K562 (cell line): ENCODE data around the gene RDH14. TPM values are rescaled to one million over a fixed set of nuclear protein-coding genes. Genes with fewer than 3 reads are reported as not detected.

Experiments
- ATAC-seq: fragments of 200-7000 bp; cut with Tn5 transposase; 3 replicates; pipeline ENCODE4 v1.9.1; 2020; ENCODE audit warnings: moderate library complexity
- BruUV-seq: library from RNA; stranded (reverse); fragments of 400-500 nt; replicated peaks from 2 replicates; lab custom pipeline; 2021; lab: Mats Ljungman, UMichigan
- CTCF ChIA-PET: fragments of 300-600 bp; formaldehyde crosslinking; extraction: SDS; loops from one replicate; lab custom pipeline; 2021; ENCODE audit warnings: low intra/inter-chr PET ratio; lab: Yijun Ruan, JAX
- POLR2A ChIA-PET: fragments of 300-600, 350-650 bp; sonication (Branson Sonifier 250); formaldehyde crosslinking; extraction: SDS; loops from one replicate; lab custom pipeline; 2021; ENCODE audit warnings: antibody characterized with exemption, inconsistent platforms; lab: Yijun Ruan, JAX
- DNase-seq, 4 experiments: peaks; one replicate each; pipeline versions ENCODE4 v3.0.0 to v3.0.0-alpha.2; 2011 to 2018; ENCODE audit warnings: low spot score in 3 of 4, mixed read lengths in 3 of 4; ENCODE audit errors: extremely low read depth in 1 of 4
- FAIRE-seq: peaks from 2 replicates; lab custom pipeline; 2011; peaks lifted over from hg19 to GRCh38; lab: Jason Lieb, UNC
- H2AFZ ChIP-seq: 2 replicates; pipeline ENCODE4 v1.6.0; 2011; ENCODE audit warnings: low read depth, low read length, control low read depth, inconsistent platforms
- H3K27ac ChIP-seq: fragments of 200-600 bp; 3 replicates; pipeline ENCODE4 v1.8.0; 2011; ENCODE audit warnings: low read depth, mild to moderate bottlenecking, control low read depth, inconsistent platforms, low read length, moderate library complexity, mixed read lengths; ENCODE audit errors: extremely low read depth
- H3K27me3 ChIP-seq, 2 experiments: fragments of 300-600 bp in 1 of 2; 2 replicates in 1 of 2; 3 replicates in 1 of 2; pipeline versions ENCODE4 v1.6.0 to v1.8.0; 2011; ENCODE audit warnings: inconsistent platforms in 2 of 2, low read length in 2 of 2, mild to moderate bottlenecking in 1 of 2, mixed read lengths in 1 of 2, moderate library complexity in 1 of 2; ENCODE audit not compliant: control insufficient read depth in 2 of 2, insufficient read depth in 2 of 2
- H3K36me3 ChIP-seq: fragments of 300-600 bp; 3 replicates; pipeline ENCODE4 v1.8.0; 2011; ENCODE audit warnings: mild to moderate bottlenecking, low read length, inconsistent platforms; ENCODE audit not compliant: control insufficient read depth, insufficient read depth
- H3K4me1 ChIP-seq, 2 experiments: fragments of 200-600 bp in 1 of 2; replicated peaks in 1 of 2; 2 replicates in 1 of 2; 3 replicates in 1 of 2; pipeline versions ENCODE4 v1.5.1 to v1.8.0; 2011; ENCODE audit warnings: inconsistent platforms in 2 of 2, low read length in 2 of 2, mild to moderate bottlenecking in 1 of 2, mixed read lengths in 1 of 2, moderate library complexity in 1 of 2; ENCODE audit not compliant: control insufficient read depth in 2 of 2, insufficient read depth in 2 of 2
- H3K4me2 ChIP-seq: 2 replicates; pipeline ENCODE4 v1.6.1; 2011; ENCODE audit warnings: low read length, control low read depth, inconsistent platforms, mixed read lengths; ENCODE audit not compliant: insufficient read depth
- H3K4me3 ChIP-seq: fragments of 200-600 bp; sonication (generic), shearing (Covaris generic); 2 replicates; pipeline ENCODE4 v1.5.1; 2016; ENCODE audit warnings: control low read depth, inconsistent platforms
- H3K79me2 ChIP-seq: fragments of 200-600 bp; 3 replicates; pipeline ENCODE4 v1.8.0; 2011; ENCODE audit warnings: low read length, inconsistent platforms; ENCODE audit not compliant: control insufficient read depth, insufficient read depth
- H3K9ac ChIP-seq, 2 experiments: 2 replicates each; pipeline versions ENCODE4 v1.6.0 to v1.6.1; 2011; ENCODE audit warnings: low read depth in 2 of 2, low read length in 2 of 2, control low read depth in 1 of 2, inconsistent platforms in 1 of 2, mild to moderate bottlenecking in 1 of 2, mixed read lengths in 1 of 2; ENCODE audit not compliant: insufficient read depth in 1 of 2
- H3K9me1 ChIP-seq: one replicate; pipeline ENCODE4 v1.6.0; 2011; ENCODE audit warnings: inconsistent platforms, mild to moderate bottlenecking, low read length, moderate library complexity; ENCODE audit not compliant: control insufficient read depth, insufficient read depth
- H3K9me3 ChIP-seq: replicated peaks from 2 replicates; pipeline ENCODE4 v1.5.1; 2011; ENCODE audit warnings: low read depth, low read length, inconsistent platforms; ENCODE audit not compliant: control insufficient read depth, insufficient read depth
- H4K20me1 ChIP-seq: replicated peaks from 2 replicates; pipeline ENCODE4 v1.6.1; 2011; ENCODE audit warnings: low read length, inconsistent platforms, mixed read lengths; ENCODE audit not compliant: control insufficient read depth, insufficient read depth
- ATF2 ChIP-seq: sonication (generic); formaldehyde crosslinking; IDR thresholded peaks from 2 replicates; pipeline ENCODE4 v1.8.1; 2022; ENCODE audit warnings: missing genetic modification reagents
- HOMEZ ChIP-seq: fragments of 250-450 bp; sonication (Bioruptor Pico); IDR thresholded peaks from 2 replicates; pipeline ENCODE4 v1.4.0; 2020; ENCODE audit warnings: mild to moderate bottlenecking, moderate library complexity
- LARP7 ChIP-seq: fragments of 450-650 bp; IDR thresholded peaks from 2 replicates; pipeline ENCODE4 v1.6.1; 2016
- ZNF224 ChIP-seq: sonication (generic); formaldehyde crosslinking; IDR thresholded peaks from 2 replicates; pipeline ENCODE4 v1.8.0; 2022; ENCODE audit warnings: mild to moderate bottlenecking, missing genetic modification reagents
- WGBS: fragments of 100-300 bp; shearing (Covaris generic); methylation state at CpG from one replicate; pipeline ENCODE4 v1.1.6; 2016; ENCODE audit warnings: low coverage, mixed read lengths; ENCODE audit not compliant: insufficient coverage; ENCODE audit errors: missing lambda C conversion rate; 5-methylcytosine and 5-hydroxymethylcytosine counted together
- in situ Hi-C: fragments of 300-500 bp; cut with MboI; formaldehyde crosslinking; loops from 4 replicates; pipeline ENCODE4 v1.15.0; 2018; ENCODE audit warnings: inconsistent platforms, mixed read lengths
- intact Hi-C: fragments of 100-400 bp; cut with micrococcal nuclease; formaldehyde crosslinking; loops from 2 replicates; pipeline ENCODE4 v1.14.2; 2022
- polyA plus RNA-seq, 8 experiments: library from polyadenylated mRNA; depleted of rRNA in 4 of 8; stranded (reverse) in 5 of 8; unstranded in 3 of 8; fragments of >200 nt; fragmentation: Nextera tagmentation in 2 of 8; fragmentation: Illumina TruSeq in 1 of 8; extraction: Ambion mirVana in 2 of 8; extraction: Trizol in 1 of 8; gene quantifications; 2 replicates each; pipeline versions ENCODE4 v1.2.1 to v1.2.3, GENCODE V29; 2011 to 2014; ENCODE audit warnings: inconsistent platforms in 1 of 8, missing spikeins in 1 of 8
- total RNA-seq, 7 experiments: library from RNA; depleted of rRNA in 6 of 7; stranded (reverse); fragments of >200 nt in 6 of 7; fragmentation: Illumina TruSeq in 2 of 7; extraction: Trizol in 2 of 7; gene quantifications; 2 replicates each; pipeline versions ENCODE4 v1.2.1 to v1.2.3, GENCODE V29; 2011 to 2021; ENCODE audit warnings: low replicate concordance in 1 of 7

RDH14 gene
- total and polyA plus RNA-seq, 9 of the 15 experiments (the other 6 are each of a cell fraction or from before 2014, with no cell fraction given), result 6.7 to 26.2 (median 20.9) TPM

- no peak for FAIRE-seq
- BruUV-seq, result no TSS peak
Measured at GRCh38 chr2:18536100-18536499, 24.4 kb downstream of the RDH14 start.

More at GRCh38 chr2:18536100-18536499, 24.4 kb downstream of the RDH14 start:
- H3K9me3 ChIP-seq, result no peaks in the 10 kb centered on the region
- no peak overlapping the region for H3K9ac ChIP-seq
- no peak overlapping the region for H3K4me3 ChIP-seq
- H3K36me3 ChIP-seq, result no peaks in the 10 kb centered on the region
- ATAC-seq (no peak), DNase-seq (no peak)
- ChIA-PET CTCF (no interaction called here), POLR2A (interaction anchor here (0.7 to 0.9 kb wide), 3 partner anchors 13 to 1291 kb away, joined by 3 read pairs; no protein-coding TSS in a partner anchor)
- no peak overlapping the region for H3K27ac ChIP-seq
- 2% methylated on average over 7 of the region's 7 CpGs for WGBS
- no peaks in the 10 kb centered on the region for H3K4me1 ChIP-seq
- in situ Hi-C loops, result no loop called here
- no peaks in the 10 kb centered on the region for H4K20me1 ChIP-seq
- intact Hi-C loops, result no loop called here
- H3K9me1 ChIP-seq, result no peaks in the 10 kb centered on the region
- H3K79me2 ChIP-seq, result no peaks in the 10 kb centered on the region
- no peak for TF ChIP-seq ZNF224 (CRISPR knock-in tag)
- no peak for TF ChIP-seq LARP7
- no peak for TF ChIP-seq HOMEZ
- TF ChIP-seq ATF2, result no peak
- no peak overlapping the region for H2AFZ ChIP-seq
- no peak overlapping the region for H3K4me2 ChIP-seq
- H3K27me3 ChIP-seq, result peaks cover 0 to 4% of the 10 kb centered on the region in 2 experiments; a peak in 2 of 5 replicates
